Measurements from ENCODE around the gene WBP11.

WBP11 gene

GRCh38 chr12:14803011-14803829 lies at the start of gene WBP11, which contains the start of gene C12orf60:
WBP11 (minus strand) TSS chr12:14803478; CDS start chr12:14801383, 2,095 bp downstream.
C12orf60 (plus strand) TSS chr12:14803670; CDS start chr12:14822936, 19,266 bp downstream.
- DNase-seq, result peak; percentile 98

- DNase-seq, result no peak
Observed at GRCh38 chr12:14852880-14853279, 49.6 kb upstream of the WBP11 start.

GRCh38 chr12:14850929-14851663 lies 47.8 kb upstream of the WBP11 start:
- DNase-seq, result no peak

- DNase-seq, result no peak
Observed at GRCh38 chr12:14849661-14850060, 46.4 kb upstream of the WBP11 start.

GRCh38 chr12:14846876-14847580 lies 43.8 kb upstream of the WBP11 start:
- no peak for DNase-seq

GRCh38 chr12:14846042-14846587 lies 42.8 kb upstream of the WBP11 start:
- DNase-seq, result no peak

- no peak for DNase-seq
Observed at GRCh38 chr12:14845350-14845750, 42.1 kb upstream of the WBP11 start.

GRCh38 chr12:14844401-14844800 lies 41.1 kb upstream of the WBP11 start:
- no peak for DNase-seq

- DNase-seq, result no peak
Observed at GRCh38 chr12:14843425-14843887, 40.2 kb upstream of the WBP11 start, which contains the start of gene ART4. ART4 (minus strand) TSS chr12:14843526; CDS start chr12:14843113, 413 bp downstream.

- no peak for DNase-seq
Observed at GRCh38 chr12:14842315-14842714, 39.0 kb upstream of the WBP11 start.

- DNase-seq, result no peak
Observed at GRCh38 chr12:14841761-14842160, 38.5 kb upstream of the WBP11 start.

- DNase-seq, result no peak
Observed at GRCh38 chr12:14840616-14841015, 37.3 kb upstream of the WBP11 start.

- no peak for DNase-seq
Observed at GRCh38 chr12:14839262-14839661, 36.0 kb upstream of the WBP11 start.

GRCh38 chr12:14836336-14837210 lies 33.3 kb upstream of the WBP11 start:
- DNase-seq, result no peak

GRCh38 chr12:14834509-14834908 lies 31.2 kb upstream of the WBP11 start:
- DNase-seq, result no peak

GRCh38 chr12:14833952-14834351 lies 30.7 kb upstream of the WBP11 start:
- DNase-seq, result no peak

GRCh38 chr12:14833336-14833735 lies 30.1 kb upstream of the WBP11 start:
- DNase-seq, result no peak

- no peak for DNase-seq
Observed at GRCh38 chr12:14828892-14829291, 25.6 kb upstream of the WBP11 start.

- no peak for DNase-seq
Observed at GRCh38 chr12:14827043-14827442, 23.8 kb upstream of the WBP11 start.

GRCh38 chr12:14826491-14826890 lies 23.2 kb upstream of the WBP11 start:
- DNase-seq, result no peak

- DNase-seq, result no peak
Observed at GRCh38 chr12:14825256-14825655, 22.0 kb upstream of the WBP11 start.
